NCI-H82 treated with DMSO at 0.1 percent for 48 hours (cell line): ENCODE measurements around the gene DMXL2.
"Not testable (repeated sequence)": the region's sequence is repeated elsewhere in the genome, so short reads cannot be mapped to it uniquely, and the experiment has no call there.

Source experiments
- DNase-seq: peaks from one replicate; lab custom pipeline; 2025; ENCODE audit not compliant: unreplicated experiment; lab: John Stamatoyannopoulos, UW

Gene DMXL2

GRCh38 chr15:51576286-51576850 is 46.2 kb downstream of the DMXL2 start:
- DNase-seq, result no peak

- no peak for DNase-seq
Observed at GRCh38 chr15:51575775-51576174, 46.8 kb downstream of the DMXL2 start.

- DNase-seq, result not testable (repeated sequence)
Observed at GRCh38 chr15:51573352-51573751, 49.2 kb downstream of the DMXL2 start.

GRCh38 chr15:51568939-51569784 is 53.4 kb downstream of the DMXL2 start:
- DNase-seq, result not testable (repeated sequence)

GRCh38 chr15:51561271-51561670 is 61.3 kb downstream of the DMXL2 start:
- no peak for DNase-seq

GRCh38 chr15:51558876-51559275 is 63.7 kb downstream of the DMXL2 start:
- no peak for DNase-seq

GRCh38 chr15:51558411-51558810 is 64.2 kb downstream of the DMXL2 start:
- DNase-seq, result no peak

GRCh38 chr15:51550841-51551240 is 71.7 kb downstream of the DMXL2 start:
- no peak for DNase-seq

GRCh38 chr15:51547656-51548055 is 74.9 kb downstream of the DMXL2 start:
- no peak for DNase-seq

GRCh38 chr15:51536965-51537574 is 85.5 kb downstream of the DMXL2 start:
- DNase-seq, result no peak

GRCh38 chr15:51533672-51534398 is 88.7 kb downstream of the DMXL2 start:
- DNase-seq, result no peak

GRCh38 chr15:51526955-51527354 is 95.6 kb downstream of the DMXL2 start:
- DNase-seq, result no peak

- no peak for DNase-seq
Observed at GRCh38 chr15:51524376-51524775, 98.2 kb downstream of the DMXL2 start.

GRCh38 chr15:51516291-51516690 is 106.3 kb downstream of the DMXL2 start:
- no peak for DNase-seq

GRCh38 chr15:51505251-51505650 is 117.3 kb downstream of the DMXL2 start:
- DNase-seq, result peak; percentile 1

GRCh38 chr15:51503003-51503402 is 119.6 kb downstream of the DMXL2 start:
- DNase-seq, result no peak

GRCh38 chr15:51499379-51499976 is 123.1 kb downstream of the DMXL2 start:
- DNase-seq, result peak; percentile 67

- no peak for DNase-seq
Observed at GRCh38 chr15:51497806-51498205, 124.8 kb downstream of the DMXL2 start.

- no peak for DNase-seq
Observed at GRCh38 chr15:51496246-51496645, 126.3 kb downstream of the DMXL2 start.

- DNase-seq, result no peak
Observed at GRCh38 chr15:51494411-51495314, 127.9 kb downstream of the DMXL2 start.
